ENCODE results near the gene PNKD.
A peak's percentile ranks its signal among the peaks of the same experiment; 100 is the strongest.

The PNKD gene

GRCh38 chr2:218229851-218230250, 40.5 kb upstream of the PNKD start:
- H3K9me3 ChIP-seq (replicated peaks in 1 of 11), result peaks cover 0 to 5% (median 0%) of the 10 kb centered on the region in 11 experiments; a peak in 1 of 22 replicates
- H3K4me2 ChIP-seq, result peak overlapping the region; percentile 67 to 98 (median 87)
- H3K36me3 ChIP-seq, result peaks cover 91 to 93% (median 92%) of the 10 kb centered on the region in 11 experiments
- no peaks in the 10 kb centered on the region for H3K27me3 ChIP-seq
- H3K4me1 ChIP-seq, result peaks cover 31 to 79% (median 53%) of the 10 kb centered on the region in 10 experiments
- H3K9ac ChIP-seq, result peak overlapping the region; percentile 42 to 78 (median 72); a peak in 21 of 22 replicates
- H4K20me1 ChIP-seq, result peaks cover 14 to 99% (median 37%) of the 10 kb centered on the region in 11 experiments; a peak in 20 of 22 replicates
- no peak for TF ChIP-seq Cebpa-rat (IDR thresholded peaks at IDR 0.05)
- peak overlapping the region; percentile 11 to 96 (median 88); a peak in 21 of 22 replicates for H3K27ac ChIP-seq
- H3K4me3 ChIP-seq, result peak overlapping the region in 7 of 10 experiments; percentile 14 to 62 (median 40); a peak in 11 of 20 replicates

- peaks cover 91 to 93% (median 92%) of the 10 kb centered on the region in 11 experiments for H3K36me3 ChIP-seq
- peak overlapping the region; percentile 67 to 98 (median 87) for H3K4me2 ChIP-seq
- 0 out of 22 replicates have a peak, but pooled peaks of 1 of the 11 experiments have one; percentile 9 for TF ChIP-seq Cebpa-rat (IDR thresholded peaks at IDR 0.05)
- H3K4me3 ChIP-seq, result peak overlapping the region in 2 of 10 experiments; percentile 36 to 62; a peak in 3 of 20 replicates
- peaks cover 31 to 68% (median 47%) of the 10 kb centered on the region in 10 experiments for H3K4me1 ChIP-seq
- H4K20me1 ChIP-seq, result peaks cover 3 to 99% (median 37%) of the 10 kb centered on the region in 11 experiments; a peak in 18 of 22 replicates
- H3K9ac ChIP-seq, result peak overlapping the region in 3 of 11 experiments; percentile 73 to 78 (median 77); a peak in 3 of 22 replicates
- H3K27me3 ChIP-seq, result no peaks in the 10 kb centered on the region
- H3K9me3 ChIP-seq (replicated peaks in 1 of 11), result peaks cover 0 to 5% (median 0%) of the 10 kb centered on the region in 11 experiments; a peak in 1 of 22 replicates
- peak overlapping the region in 10 of 11 experiments; percentile 79 to 96 (median 88); a peak in 20 of 22 replicates for H3K27ac ChIP-seq
Observed at GRCh38 chr2:218230882-218231281, 39.4 kb upstream of the PNKD start.

GRCh38 chr2:218233543-218233942, 36.8 kb upstream of the PNKD start:
- H3K4me1 ChIP-seq, result peaks cover 21 to 42% (median 25%) of the 10 kb centered on the region in 10 experiments
- no peak overlapping the region for H3K9ac ChIP-seq
- H3K36me3 ChIP-seq, result peaks cover 91 to 93% (median 92%) of the 10 kb centered on the region in 11 experiments
- H3K27me3 ChIP-seq, result no peaks in the 10 kb centered on the region
- no peak overlapping the region for H3K4me3 ChIP-seq
- no peak overlapping the region for H3K27ac ChIP-seq
- no peak overlapping the region for H3K4me2 ChIP-seq
- no peak for TF ChIP-seq Cebpa-rat (IDR thresholded peaks at IDR 0.05)
- H3K9me3 ChIP-seq (replicated peaks in 1 of 11), result no peaks in the 10 kb centered on the region
- H4K20me1 ChIP-seq, result peaks cover 0 to 99% (median 45%) of the 10 kb centered on the region in 11 experiments; a peak in 19 of 22 replicates

GRCh38 chr2:218234521-218234920, 35.8 kb upstream of the PNKD start:
- Histone ChIP-seq H3K9ac (no peak overlapping the region), H3K27ac (no peak overlapping the region), H4K20me1 (peaks cover 0 to 100% (median 45%) of the 10 kb centered on the region in 11 experiments; a peak in 19 of 22 replicates), H3K27me3 (no peaks in the 10 kb centered on the region), H3K4me2 (no peak overlapping the region), H3K9me3 (replicated peaks in 1 of 11) (no peaks in the 10 kb centered on the region), H3K4me3 (no peak overlapping the region), H3K36me3 (peaks cover 97 to 99% (median 99%) of the 10 kb centered on the region in 11 experiments), H3K4me1 (peaks cover 14 to 34% (median 19%) of the 10 kb centered on the region in 10 experiments)
- TF ChIP-seq Cebpa-rat (IDR thresholded peaks at IDR 0.05), result no peak

- no peak overlapping the region for H3K4me2 ChIP-seq
- TF ChIP-seq Cebpa-rat (IDR thresholded peaks at IDR 0.05), result no peak
- no peak overlapping the region for H3K27ac ChIP-seq
- no peaks in the 10 kb centered on the region for H3K9me3 ChIP-seq (replicated peaks in 1 of 11)
- H3K9ac ChIP-seq, result peak overlapping the region in 1 of 11 experiments; percentile 5; a peak in 1 of 22 replicates
- peaks cover 10 to 29% (median 14%) of the 10 kb centered on the region in 10 experiments for H3K4me1 ChIP-seq
- H3K4me3 ChIP-seq, result no peak overlapping the region
- peaks cover 0 to 100% (median 45%) of the 10 kb centered on the region in 11 experiments; a peak in 19 of 22 replicates for H4K20me1 ChIP-seq
- H3K36me3 ChIP-seq, result peaks cover 99 to 100% (median 100%) of the 10 kb centered on the region in 11 experiments
- no peaks in the 10 kb centered on the region for H3K27me3 ChIP-seq
Observed at GRCh38 chr2:218235017-218235416, 35.3 kb upstream of the PNKD start.

- TF ChIP-seq Cebpa-rat (IDR thresholded peaks at IDR 0.05), result no peak
- Histone ChIP-seq H3K36me3 (peaks cover 99 to 100% (median 100%) of the 10 kb centered on the region in 11 experiments), H3K27ac (no peak overlapping the region), H3K27me3 (no peaks in the 10 kb centered on the region), H3K9ac (no peak overlapping the region), H4K20me1 (peaks cover 0 to 100% (median 56%) of the 10 kb centered on the region in 11 experiments; a peak in 19 of 22 replicates), H3K4me1 (peaks cover 0 to 11% (median 0%) of the 10 kb centered on the region in 10 experiments; a peak in 1 of 20 replicates), H3K4me3 (no peak overlapping the region), H3K9me3 (replicated peaks in 1 of 11) (no peaks in the 10 kb centered on the region), H3K4me2 (no peak overlapping the region)
Observed at GRCh38 chr2:218236829-218237228, 33.5 kb upstream of the PNKD start.

GRCh38 chr2:218238887-218239286, 31.4 kb upstream of the PNKD start:
- TF ChIP-seq Cebpa-rat (IDR thresholded peaks at IDR 0.05), result no peak
- 0 out of 20 replicates have a peak, but pooled peaks cover 0 to 2% (median 0%) of the 10 kb centered on the region in 10 experiments for H3K4me1 ChIP-seq
- no peak overlapping the region for H3K9ac ChIP-seq
- H3K9me3 ChIP-seq (replicated peaks in 1 of 11), result no peaks in the 10 kb centered on the region
- H3K36me3 ChIP-seq, result peaks cover 100% of the 10 kb centered on the region in 11 experiments
- no peak overlapping the region for H3K4me3 ChIP-seq
- H3K4me2 ChIP-seq, result no peak overlapping the region
- H3K27ac ChIP-seq, result no peak overlapping the region; a peak in 1 of 22 replicates
- peaks cover 0 to 100% (median 63%) of the 10 kb centered on the region in 11 experiments; a peak in 20 of 22 replicates for H4K20me1 ChIP-seq
- no peaks in the 10 kb centered on the region for H3K27me3 ChIP-seq

GRCh38 chr2:218244204-218244603, 26.1 kb upstream of the PNKD start:
- peaks cover 0 to 9% (median 0%) of the 10 kb centered on the region in 10 experiments; a peak in 5 of 20 replicates for H3K4me1 ChIP-seq
- no peaks in the 10 kb centered on the region for H3K27me3 ChIP-seq
- H4K20me1 ChIP-seq, result peaks cover 0 to 100% (median 71%) of the 10 kb centered on the region in 11 experiments; a peak in 19 of 22 replicates
- no peak overlapping the region for H3K9ac ChIP-seq
- H3K36me3 ChIP-seq, result peaks cover 100% of the 10 kb centered on the region in 11 experiments
- H3K9me3 ChIP-seq (replicated peaks in 1 of 11), result no peaks in the 10 kb centered on the region
- no peak overlapping the region for H3K27ac ChIP-seq
- H3K4me2 ChIP-seq, result no peak overlapping the region
- no peak overlapping the region for H3K4me3 ChIP-seq
- TF ChIP-seq Cebpa-rat (IDR thresholded peaks at IDR 0.05), result no peak

GRCh38 chr2:218244665-218245064, 25.7 kb upstream of the PNKD start:
- H3K27me3 ChIP-seq, result no peaks in the 10 kb centered on the region
- no peak for TF ChIP-seq Cebpa-rat (IDR thresholded peaks at IDR 0.05)
- no peak overlapping the region for H3K4me3 ChIP-seq
- H3K4me1 ChIP-seq, result peaks cover 0 to 13% (median 0%) of the 10 kb centered on the region in 10 experiments; a peak in 5 of 20 replicates
- H4K20me1 ChIP-seq, result peaks cover 0 to 100% (median 76%) of the 10 kb centered on the region in 11 experiments; a peak in 19 of 22 replicates
- no peak overlapping the region for H3K27ac ChIP-seq
- no peaks in the 10 kb centered on the region for H3K9me3 ChIP-seq (replicated peaks in 1 of 11)
- H3K4me2 ChIP-seq, result no peak overlapping the region
- no peak overlapping the region for H3K9ac ChIP-seq
- peaks cover 100% of the 10 kb centered on the region in 11 experiments for H3K36me3 ChIP-seq
